ENCODE data around the gene ABHD6.
A peak's percentile ranks its signal among the peaks of the same experiment; 100 is the strongest.

ABHD6 gene

GRCh38 chr3:58326267-58326900, 88.8 kb downstream of the ABHD6 start:
- Histone ChIP-seq H3K9ac (ENCODE audit: low read length) (no peak overlapping the region), H3K36me3 (ENCODE audit: control insufficient read depth, insufficient read depth, low read length, severe bottlenecking) (peaks cover 1% of the 10 kb centered on the region), H3K9me3 (ENCODE audit: control insufficient read depth, low read length) (no peaks in the 10 kb centered on the region), H3K4me1 (ENCODE audit: control insufficient read depth, insufficient read depth, low read length) (peaks cover 38% of the 10 kb centered on the region), H3K4me3 (ENCODE audit: low read length) (no peak overlapping the region), H3K27me3 (replicated peaks; ENCODE audit: control insufficient read depth, insufficient read depth, low read length) (no peaks in the 10 kb centered on the region)
- no peak for DNase-seq (ENCODE audit: low read depth)

GRCh38 chr3:58329150-58329921, 91.7 kb downstream of the ABHD6 start:
- peaks cover 34% of the 10 kb centered on the region for H3K4me1 ChIP-seq (ENCODE audit: control insufficient read depth, insufficient read depth, low read length)
- H3K9me3 ChIP-seq (ENCODE audit: control insufficient read depth, low read length) = no peaks in the 10 kb centered on the region
- H3K27me3 ChIP-seq (replicated peaks; ENCODE audit: control insufficient read depth, insufficient read depth, low read length) = no peaks in the 10 kb centered on the region
- H3K36me3 ChIP-seq (ENCODE audit: control insufficient read depth, insufficient read depth, low read length, severe bottlenecking) = no peaks in the 10 kb centered on the region
- no peak overlapping the region for H3K4me3 ChIP-seq (ENCODE audit: low read length)
- DNase-seq (ENCODE audit: low read depth) = no peak
- no peak overlapping the region for H3K9ac ChIP-seq (ENCODE audit: low read length)

GRCh38 chr3:58329922-58330413, 92.4 kb downstream of the ABHD6 start:
- peak overlapping the region; percentile 17 for H3K9ac ChIP-seq (ENCODE audit: low read length)
- no peak overlapping the region for H3K4me3 ChIP-seq (ENCODE audit: low read length)
- no peaks in the 10 kb centered on the region for H3K27me3 ChIP-seq (replicated peaks; ENCODE audit: control insufficient read depth, insufficient read depth, low read length)
- H3K4me1 ChIP-seq (ENCODE audit: control insufficient read depth, insufficient read depth, low read length) = peaks cover 37% of the 10 kb centered on the region
- no peaks in the 10 kb centered on the region for H3K36me3 ChIP-seq (ENCODE audit: control insufficient read depth, insufficient read depth, low read length, severe bottlenecking)
- H3K9me3 ChIP-seq (ENCODE audit: control insufficient read depth, low read length) = no peaks in the 10 kb centered on the region
- DNase-seq (ENCODE audit: low read depth) = no peak

- Histone ChIP-seq H3K4me3 (ENCODE audit: low read length) (no peak overlapping the region), H3K27me3 (replicated peaks; ENCODE audit: control insufficient read depth, insufficient read depth, low read length) (no peaks in the 10 kb centered on the region), H3K4me1 (ENCODE audit: control insufficient read depth, insufficient read depth, low read length) (peaks cover 41% of the 10 kb centered on the region), H3K9me3 (ENCODE audit: control insufficient read depth, low read length) (no peaks in the 10 kb centered on the region), H3K9ac (ENCODE audit: low read length) (peak overlapping the region; percentile 90), H3K36me3 (ENCODE audit: control insufficient read depth, insufficient read depth, low read length, severe bottlenecking) (no peaks in the 10 kb centered on the region)
- DNase-seq (ENCODE audit: low read depth) = no peak
Measured at GRCh38 chr3:58331593-58332152, 94.1 kb downstream of the ABHD6 start.

GRCh38 chr3:58332575-58333188, 95.1 kb downstream of the ABHD6 start, which contains the start of gene PXK:
PXK (plus strand) TSS chr3:58332892; CDS start chr3:58332989, 97 bp downstream.
- Histone ChIP-seq H3K4me1 (ENCODE audit: control insufficient read depth, insufficient read depth, low read length) (peaks cover 44% of the 10 kb centered on the region), H3K36me3 (ENCODE audit: control insufficient read depth, insufficient read depth, low read length, severe bottlenecking) (no peaks in the 10 kb centered on the region), H3K9me3 (ENCODE audit: control insufficient read depth, low read length) (no peaks in the 10 kb centered on the region), H3K4me3 (ENCODE audit: low read length) (peak within 1 kb of the TSS; percentile 93), H3K27me3 (replicated peaks; ENCODE audit: control insufficient read depth, insufficient read depth, low read length) (no peaks in the 10 kb centered on the region), H3K9ac (ENCODE audit: low read length) (peak within 1 kb of the TSS; percentile 90)
- peak; percentile 93 for DNase-seq (ENCODE audit: low read depth)

- Histone ChIP-seq H3K4me3 (ENCODE audit: low read length) (peak overlapping the region; percentile 93), H3K9ac (ENCODE audit: low read length) (peak overlapping the region; percentile 90), H3K36me3 (ENCODE audit: control insufficient read depth, insufficient read depth, low read length, severe bottlenecking) (no peaks in the 10 kb centered on the region), H3K27me3 (replicated peaks; ENCODE audit: control insufficient read depth, insufficient read depth, low read length) (no peaks in the 10 kb centered on the region), H3K9me3 (ENCODE audit: control insufficient read depth, low read length) (no peaks in the 10 kb centered on the region), H3K4me1 (ENCODE audit: control insufficient read depth, insufficient read depth, low read length) (peaks cover 44% of the 10 kb centered on the region)
- peak; percentile 56 for DNase-seq (ENCODE audit: low read depth)
Measured at GRCh38 chr3:58333206-58334012, 95.8 kb downstream of the ABHD6 start.

GRCh38 chr3:58334013-58334321, 96.4 kb downstream of the ABHD6 start:
- peak; percentile 36 for DNase-seq (ENCODE audit: low read depth)
- H3K27me3 ChIP-seq (replicated peaks; ENCODE audit: control insufficient read depth, insufficient read depth, low read length) = no peaks in the 10 kb centered on the region
- H3K9me3 ChIP-seq (ENCODE audit: control insufficient read depth, low read length) = no peaks in the 10 kb centered on the region
- no peaks in the 10 kb centered on the region for H3K36me3 ChIP-seq (ENCODE audit: control insufficient read depth, insufficient read depth, low read length, severe bottlenecking)
- H3K9ac ChIP-seq (ENCODE audit: low read length) = peak overlapping the region; percentile 90
- H3K4me3 ChIP-seq (ENCODE audit: low read length) = peak overlapping the region; percentile 93
- peaks cover 44% of the 10 kb centered on the region for H3K4me1 ChIP-seq (ENCODE audit: control insufficient read depth, insufficient read depth, low read length)

GRCh38 chr3:58334506-58334884, 96.9 kb downstream of the ABHD6 start:
- H3K4me1 ChIP-seq (ENCODE audit: control insufficient read depth, insufficient read depth, low read length) = peaks cover 44% of the 10 kb centered on the region
- H3K27me3 ChIP-seq (replicated peaks; ENCODE audit: control insufficient read depth, insufficient read depth, low read length) = no peaks in the 10 kb centered on the region
- peak overlapping the region; percentile 93 for H3K4me3 ChIP-seq (ENCODE audit: low read length)
- H3K9ac ChIP-seq (ENCODE audit: low read length) = peak overlapping the region; percentile 90
- H3K9me3 ChIP-seq (ENCODE audit: control insufficient read depth, low read length) = no peaks in the 10 kb centered on the region
- no peak for DNase-seq (ENCODE audit: low read depth)
- no peaks in the 10 kb centered on the region for H3K36me3 ChIP-seq (ENCODE audit: control insufficient read depth, insufficient read depth, low read length, severe bottlenecking)

GRCh38 chr3:58335652-58335947, 98.0 kb downstream of the ABHD6 start:
- Histone ChIP-seq H3K9ac (ENCODE audit: low read length) (peak overlapping the region; percentile 77), H3K9me3 (ENCODE audit: control insufficient read depth, low read length) (no peaks in the 10 kb centered on the region), H3K36me3 (ENCODE audit: control insufficient read depth, insufficient read depth, low read length, severe bottlenecking) (peaks cover under 1% of the 10 kb centered on the region), H3K4me3 (ENCODE audit: low read length) (peak overlapping the region; percentile 93), H3K27me3 (replicated peaks; ENCODE audit: control insufficient read depth, insufficient read depth, low read length) (no peaks in the 10 kb centered on the region), H3K4me1 (ENCODE audit: control insufficient read depth, insufficient read depth, low read length) (peaks cover 40% of the 10 kb centered on the region)
- no peak for DNase-seq (ENCODE audit: low read depth)

GRCh38 chr3:58336135-58336882, 98.7 kb downstream of the ABHD6 start:
- peak; percentile 58 for DNase-seq (ENCODE audit: low read depth)
- peaks cover 38% of the 10 kb centered on the region for H3K4me1 ChIP-seq (ENCODE audit: control insufficient read depth, insufficient read depth, low read length)
- no peaks in the 10 kb centered on the region for H3K27me3 ChIP-seq (replicated peaks; ENCODE audit: control insufficient read depth, insufficient read depth, low read length)
- H3K4me3 ChIP-seq (ENCODE audit: low read length) = no peak overlapping the region
- H3K36me3 ChIP-seq (ENCODE audit: control insufficient read depth, insufficient read depth, low read length, severe bottlenecking) = peaks cover 5% of the 10 kb centered on the region
- no peaks in the 10 kb centered on the region for H3K9me3 ChIP-seq (ENCODE audit: control insufficient read depth, low read length)
- no peak overlapping the region for H3K9ac ChIP-seq (ENCODE audit: low read length)
